Endothelial cell of umbilical vein (primary cell): ENCODE results near the gene ZP1. TPM values are rescaled to one million over a fixed set of nuclear protein-coding genes. Genes with fewer than 3 reads are reported as not detected.

ENCODE experiments used
- BruUV-seq: library from RNA; stranded (reverse); fragments of 400-500 nt; replicated peaks from 2 replicates; lab custom pipeline; 2021; lab: Mats Ljungman, UMichigan
- CTCF ChIA-PET: fragments of 300-600, 350-600 bp; sonication (Branson Sonifier 250); formaldehyde crosslinking; loops from one replicate; lab custom pipeline; 2021; ENCODE audit warnings: antibody characterized with exemption, inconsistent platforms; lab: Charles Lee
- POLR2A ChIA-PET: fragments of 300-600, 350-600 bp; sonication (Branson Sonifier 250); formaldehyde crosslinking; loops from one replicate; lab custom pipeline; 2021; ENCODE audit warnings: antibody characterized with exemption, inconsistent platforms; lab: Charles Lee
- DNase-seq: peaks from one replicate; pipeline ENCODE4 v3.0.0-alpha.2; 2011; ENCODE audit warnings: low read depth, low spot score
- FAIRE-seq: peaks from 2 replicates; lab custom pipeline; 2011; peaks lifted over from hg19 to GRCh38; lab: Jason Lieb, UNC
- H2AFZ ChIP-seq: 2 replicates; pipeline ENCODE4 v1.6.0; 2012; ENCODE audit warnings: low read depth, low read length, control low read depth, inconsistent platforms
- H3K27ac ChIP-seq: 2 replicates; pipeline ENCODE4 v1.5.1; 2011; ENCODE audit warnings: low read depth, mild to moderate bottlenecking, control low read depth, low read length, moderate library complexity; ENCODE audit not compliant: insufficient read depth
- H3K27me3 ChIP-seq, 2 experiments: 2 replicates each; pipeline versions ENCODE4 v1.6.0 to v1.6.1; 2011; ENCODE audit warnings: low read length in 2 of 2, mixed read lengths in 1 of 2; ENCODE audit not compliant: control insufficient read depth in 2 of 2, insufficient read depth in 2 of 2
- H3K36me3 ChIP-seq, 2 experiments: 2 replicates in 1 of 2; 3 replicates in 1 of 2; pipeline ENCODE4 v1.5.1; 2011; ENCODE audit warnings: low read length in 2 of 2, mild to moderate bottlenecking in 1 of 2, moderate library complexity in 1 of 2; ENCODE audit not compliant: control insufficient read depth in 2 of 2, insufficient read depth in 2 of 2; ENCODE audit errors: extremely low read depth in 1 of 2
- H3K4me1 ChIP-seq: 3 replicates; pipeline ENCODE4 v1.5.1; 2011; ENCODE audit warnings: mild to moderate bottlenecking, low read length; ENCODE audit not compliant: control insufficient read depth, insufficient read depth; ENCODE audit errors: extremely low read depth
- H3K4me2 ChIP-seq: 2 replicates; pipeline ENCODE4 v1.6.1; 2011; ENCODE audit warnings: low read length, control low read depth, mixed read lengths; ENCODE audit not compliant: insufficient read depth
- H3K4me3 ChIP-seq, 3 experiments: fragments of 200-600 bp in 1 of 3; sonication (generic), shearing (Covaris generic) in 1 of 3; replicated peaks in 1 of 3; 2 replicates each; pipeline ENCODE4 v1.5.1; 2011 to 2016; ENCODE audit warnings: control low read depth in 3 of 3, low read length in 3 of 3, mild to moderate bottlenecking in 2 of 3, inconsistent platforms in 1 of 3, low read depth in 1 of 3, moderate library complexity in 1 of 3; ENCODE audit not compliant: insufficient read depth in 1 of 3
- H3K79me2 ChIP-seq: 2 replicates; pipeline ENCODE4 v1.6.0; 2012; ENCODE audit warnings: low read length, inconsistent platforms; ENCODE audit not compliant: control insufficient read depth, insufficient read depth
- H3K9ac ChIP-seq: replicated peaks from 2 replicates; pipeline ENCODE3; 2011; ENCODE audit warnings: low read length, control low read depth; ENCODE audit not compliant: insufficient read depth; ENCODE audit errors: extremely low read depth
- H3K9me1 ChIP-seq: replicated peaks from 3 replicates; pipeline ENCODE4 v1.6.0; 2011; ENCODE audit warnings: mild to moderate bottlenecking, low read length; ENCODE audit not compliant: control insufficient read depth, insufficient read depth; ENCODE audit errors: extremely low read depth
- H3K9me3 ChIP-seq: replicated peaks from 2 replicates; pipeline ENCODE4 v1.5.1; 2012; ENCODE audit warnings: low read length, inconsistent platforms; ENCODE audit not compliant: control insufficient read depth, insufficient read depth
- H4K20me1 ChIP-seq: replicated peaks from 2 replicates; pipeline ENCODE3; 2011; ENCODE audit warnings: mild to moderate bottlenecking, low read length; ENCODE audit not compliant: control insufficient read depth, insufficient read depth; ENCODE audit errors: extremely low read depth
- EZH2 ChIP-seq: IDR thresholded peaks from 2 replicates; pipeline ENCODE4 v1.6.1; 2012; ENCODE audit warnings: borderline replicate concordance, low read depth, mild to moderate bottlenecking, moderate library complexity, low read length, inconsistent platforms; ENCODE audit not compliant: severe bottlenecking
- FOS ChIP-seq: IDR thresholded peaks from 2 replicates; pipeline ENCODE4 v1.6.1; 2011; ENCODE audit warnings: mild to moderate bottlenecking, low read length, moderate library complexity, borderline replicate concordance; ENCODE audit not compliant: insufficient read depth
- GATA2 ChIP-seq: IDR thresholded peaks from 2 replicates; pipeline ENCODE4 v1.7.0; 2011; ENCODE audit warnings: low read depth, mild to moderate bottlenecking, moderate library complexity, mixed read lengths, low read length; ENCODE audit not compliant: insufficient read length, insufficient read depth
- JUN ChIP-seq: IDR thresholded peaks from 2 replicates; pipeline ENCODE4 v1.6.1; 2011; ENCODE audit warnings: borderline replicate concordance, low read depth; ENCODE audit not compliant: insufficient read length, insufficient read depth
- MAX ChIP-seq: IDR thresholded peaks from 2 replicates; pipeline ENCODE4 v1.6.1; 2011; ENCODE audit not compliant: insufficient read depth, insufficient read length
- MYC ChIP-seq: IDR thresholded peaks from one replicate; pipeline ENCODE4 v1.6.1; 2011; ENCODE audit warnings: mild to moderate bottlenecking, low read depth, low read length
- POLR2A ChIP-seq: IDR thresholded peaks from 2 replicates; pipeline ENCODE4 v1.6.1; 2012; ENCODE audit warnings: low read depth, mild to moderate bottlenecking, control low read depth, low read length
- POLR2AphosphoS5 ChIP-seq: IDR thresholded peaks from 2 replicates; pipeline ENCODE4 v1.6.1; 2012; ENCODE audit warnings: low read depth, mild to moderate bottlenecking, control low read depth, low read length, moderate library complexity; ENCODE audit not compliant: insufficient read depth
- dilution Hi-C: fragments of 300-500 bp; cut with MboI; formaldehyde crosslinking; loops from one replicate; pipeline ENCODE4 v1.15.0; 2019; ENCODE audit warnings: low sequenced_read_pairs; ENCODE audit not compliant: extremely low pct_ligation_motif_present
- intact Hi-C: fragments of 100-400 bp; cut with micrococcal nuclease; formaldehyde crosslinking; loops from one replicate; pipeline ENCODE4 v1.10.0; 2022
- polyA plus RNA-seq, 4 experiments: library from polyadenylated mRNA; depleted of rRNA in 3 of 4; stranded (reverse) in 3 of 4; unstranded in 1 of 4; fragments of >200 nt; gene quantifications; 2 replicates each; pipeline versions ENCODE4 v1.2.1 to v1.2.3, GENCODE V29; 2011 to 2012; ENCODE audit warnings: missing spikeins in 1 of 4
- total RNA-seq: library from RNA; stranded (reverse); gene quantifications from 2 replicates; pipeline ENCODE4 v1.2.3, GENCODE V29; 2021
- TF ChIP-seq, protein P1 (sequence below), 2 donors: IDR thresholded peaks; 1 replicate in 1 of 2; 2 replicates in 1 of 2; pipeline ENCODE4 v1.5.1; 2011; ENCODE audit warnings: low read length in 2 of 2, mild to moderate bottlenecking in 2 of 2, moderate library complexity in 2 of 2, control low read depth in 1 of 2, inconsistent platforms in 1 of 2, low read depth in 1 of 2; ENCODE audit not compliant: insufficient read depth in 1 of 2; ENCODE audit errors: extremely low read depth in 1 of 2

Gene ZP1
- total and polyA plus RNA-seq, 2 donors (not counting 3 experiments of a cell fraction or from before 2014, with no cell fraction given): not detected

DNA sequence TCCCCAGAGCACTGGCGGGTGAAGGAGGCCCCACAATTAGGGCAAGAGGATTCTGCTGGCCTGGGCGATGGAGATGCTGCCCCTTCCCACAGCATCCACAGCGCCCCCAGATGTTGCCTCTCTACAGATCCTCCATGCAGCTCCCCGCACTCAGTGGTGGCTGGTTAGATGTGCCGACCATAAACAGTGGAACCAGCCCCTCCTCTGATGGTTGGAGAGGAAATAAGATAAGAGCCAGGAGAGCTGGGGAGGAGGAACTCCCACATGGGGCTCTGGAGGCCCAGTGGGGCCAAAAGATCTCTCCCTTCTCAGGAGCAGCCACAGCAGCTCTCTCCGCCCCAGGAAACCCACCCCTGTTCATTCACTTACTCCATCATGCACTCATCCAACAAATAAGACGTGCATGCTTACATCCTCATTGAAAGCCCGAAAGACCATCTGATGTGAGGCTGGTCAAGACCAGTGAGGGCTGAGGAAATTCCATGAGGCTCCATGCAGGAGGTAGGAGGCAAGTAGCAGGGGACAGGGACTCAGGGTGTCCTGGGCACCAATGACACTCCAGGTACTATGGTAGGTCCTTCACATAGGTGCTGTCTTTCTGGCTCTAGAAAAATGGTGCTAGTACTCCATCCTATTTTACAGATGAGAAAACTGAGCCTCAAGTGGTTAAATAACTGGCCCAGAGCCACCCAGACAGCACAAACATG is 13.0 kb upstream of the ZP1 start:
- Histone ChIP-seq H3K36me3 (peaks cover 0 to 11% of the 10 kb centered on the region in 2 experiments), H3K9me3 (no peaks in the 10 kb centered on the region), H3K27me3 (no peaks in the 10 kb centered on the region), H3K9ac (no peak overlapping the region), H3K79me2 (no peaks in the 10 kb centered on the region), H3K4me1 (no peaks in the 10 kb centered on the region), H2AFZ (no peak overlapping the region), H4K20me1 (no peaks in the 10 kb centered on the region), H3K4me3 (no peak overlapping the region), H3K27ac (no peak overlapping the region), H3K9me1 (no peaks in the 10 kb centered on the region), H3K4me2 (no peak overlapping the region)
- no TSS peak for BruUV-seq
- TF ChIP-seq MAX: no peak
- no peak for TF ChIP-seq POLR2A
- TF ChIP-seq, protein P1, sequence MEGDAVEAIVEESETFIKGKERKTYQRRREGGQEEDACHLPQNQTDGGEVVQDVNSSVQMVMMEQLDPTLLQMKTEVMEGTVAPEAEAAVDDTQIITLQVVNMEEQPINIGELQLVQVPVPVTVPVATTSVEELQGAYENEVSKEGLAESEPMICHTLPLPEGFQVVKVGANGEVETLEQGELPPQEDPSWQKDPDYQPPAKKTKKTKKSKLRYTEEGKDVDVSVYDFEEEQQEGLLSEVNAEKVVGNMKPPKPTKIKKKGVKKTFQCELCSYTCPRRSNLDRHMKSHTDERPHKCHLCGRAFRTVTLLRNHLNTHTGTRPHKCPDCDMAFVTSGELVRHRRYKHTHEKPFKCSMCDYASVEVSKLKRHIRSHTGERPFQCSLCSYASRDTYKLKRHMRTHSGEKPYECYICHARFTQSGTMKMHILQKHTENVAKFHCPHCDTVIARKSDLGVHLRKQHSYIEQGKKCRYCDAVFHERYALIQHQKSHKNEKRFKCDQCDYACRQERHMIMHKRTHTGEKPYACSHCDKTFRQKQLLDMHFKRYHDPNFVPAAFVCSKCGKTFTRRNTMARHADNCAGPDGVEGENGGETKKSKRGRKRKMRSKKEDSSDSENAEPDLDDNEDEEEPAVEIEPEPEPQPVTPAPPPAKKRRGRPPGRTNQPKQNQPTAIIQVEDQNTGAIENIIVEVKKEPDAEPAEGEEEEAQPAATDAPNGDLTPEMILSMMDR (IDR thresholded peaks at IDR 0.05; ENCODE audit: extremely low read depth in 1 of 2, insufficient read depth in 1 of 2, low read depth in 1 of 2, low read length in 2 of 2): no peak
- TF ChIP-seq POLR2AphosphoS5: no peak
- TF ChIP-seq EZH2: no peak
- no peak for TF ChIP-seq FOS
- TF ChIP-seq GATA2: no peak
- no peak for TF ChIP-seq JUN
- no peak for TF ChIP-seq MYC
- POLR2A ChIA-PET: no interaction called here
- intact Hi-C loops: no loop called here
- dilution Hi-C loops: no loop called here
- CTCF ChIA-PET: interaction anchor here (1.0 to 3.2 kb wide), 2 partner anchors 12 to 23 kb away, joined by 3 to 22 read pairs; no protein-coding TSS in a partner anchor
- DNase-seq (no peak), FAIRE-seq (no peak)
